RWPE2 (cell line): ENCODE data around the gene HNRNPR.

ENCODE experiments used
- ATAC-seq: fragments of 200-7000 bp; cut with Tn5 transposase; 3 replicates; pipeline ENCODE4 v1.9.1; 2021; ENCODE audit warnings: low read depth
- DNase-seq: peaks from one replicate; pipeline ENCODE4 v3.0.0-alpha.2; 2020; ENCODE audit warnings: low spot score
- H3K27ac ChIP-seq: fragments of 450-650 bp; 2 replicates; pipeline ENCODE4 v1.5.1; 2017; ENCODE audit warnings: mild to moderate bottlenecking; ENCODE audit not compliant: poor library complexity, severe bottlenecking
- H3K27me3 ChIP-seq: fragments of 250-450 bp; sonication (Bioruptor Pico); 2 replicates; pipeline ENCODE4 v1.5.1; 2021; ENCODE audit warnings: mild to moderate bottlenecking, moderate library complexity; ENCODE audit not compliant: insufficient read depth, poor library complexity, severe bottlenecking
- H3K36me3 ChIP-seq: fragments of 250-450 bp; sonication (Bioruptor Pico); 2 replicates; pipeline ENCODE4 v1.5.1; 2020; ENCODE audit warnings: low read depth, mild to moderate bottlenecking, moderate library complexity
- H3K4me1 ChIP-seq: fragments of 250-450 bp; sonication (Bioruptor Pico); 2 replicates; pipeline ENCODE4 v1.5.1; 2021; ENCODE audit warnings: mild to moderate bottlenecking, moderate library complexity; ENCODE audit not compliant: insufficient read depth, poor library complexity, severe bottlenecking
- H3K4me3 ChIP-seq: fragments of 250-450 bp; sonication (Bioruptor Pico); 2 replicates; pipeline ENCODE4 v1.5.1; 2021; ENCODE audit warnings: mild to moderate bottlenecking, moderate library complexity; ENCODE audit not compliant: severe bottlenecking
- H3K9me3 ChIP-seq: fragments of 250-450 bp; sonication (Bioruptor Pico); 2 replicates; pipeline ENCODE4 v1.5.1; 2021; ENCODE audit warnings: mild to moderate bottlenecking, moderate library complexity; ENCODE audit not compliant: severe bottlenecking
- CTCF ChIP-seq: fragments of 450-650 bp; IDR thresholded peaks from one replicate; pipeline ENCODE4 v1.5.1; 2017; ENCODE audit warnings: mild to moderate bottlenecking, moderate library complexity; ENCODE audit not compliant: poor library complexity, severe bottlenecking

HNRNPR gene

DNA sequence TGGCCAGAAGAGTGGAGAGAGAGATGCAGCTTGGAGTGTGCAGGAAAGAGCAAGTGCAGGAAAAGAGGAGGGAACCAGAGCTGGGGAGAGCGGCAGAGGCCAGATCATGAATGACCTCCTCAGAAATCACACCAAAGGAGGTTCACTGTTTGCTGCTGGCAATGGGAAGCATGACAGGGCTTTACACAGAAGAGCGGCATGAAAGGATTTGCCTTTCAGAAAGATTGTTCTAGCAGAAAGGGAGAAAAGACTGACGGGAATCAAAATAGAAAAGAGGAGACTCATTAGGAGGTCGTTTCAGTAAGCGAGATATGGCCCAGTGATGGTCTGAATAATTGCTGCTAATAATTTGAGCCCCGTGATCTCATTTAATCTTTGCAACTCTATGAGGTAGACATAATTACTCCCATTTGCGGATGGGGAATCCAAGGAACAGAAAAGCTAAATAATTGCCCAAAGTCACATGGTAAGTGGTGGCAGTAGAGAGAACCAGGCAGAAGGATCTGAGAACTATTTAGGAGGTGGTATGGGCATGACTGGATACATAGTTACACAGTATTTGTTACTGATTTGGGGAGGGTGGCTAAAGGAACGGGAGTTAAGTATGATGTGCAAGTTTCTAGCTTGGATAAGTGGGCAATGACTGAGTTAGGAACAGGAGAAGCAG, 12.5 kb upstream of the HNRNPR start:
- Histone ChIP-seq H3K27ac (no peak overlapping the region), H3K27me3 (no peaks in the 10 kb centered on the region), H3K36me3 (peaks cover 28% of the 10 kb centered on the region), H3K4me3 (no peak overlapping the region), H3K4me1 (no peaks in the 10 kb centered on the region), H3K9me3 (peaks cover 11% of the 10 kb centered on the region)
- ATAC-seq (no peak), DNase-seq (no peak)
- no peak for TF ChIP-seq CTCF

- DNase-seq, result no peak
- Histone ChIP-seq H3K27ac (no peak overlapping the region), H3K27me3 (no peaks in the 10 kb centered on the region)
Measured at GRCh38 chr1:23354245-23354644, 10.2 kb upstream of the HNRNPR start.

GRCh38 chr1:23352096-23352695, 8.1 kb upstream of the HNRNPR start:
- no peaks in the 10 kb centered on the region for H3K4me1 ChIP-seq
- ATAC-seq, result no peak
- H3K36me3 ChIP-seq, result no peaks in the 10 kb centered on the region
- H3K27me3 ChIP-seq, result no peaks in the 10 kb centered on the region
- DNase-seq, result no peak
- H3K27ac ChIP-seq, result no peak overlapping the region
- TF ChIP-seq CTCF, result no peak
- H3K4me3 ChIP-seq, result no peak overlapping the region
- H3K9me3 ChIP-seq, result no peaks in the 10 kb centered on the region

More at GRCh38 chr1:23354245-23354644, 10.2 kb upstream of the HNRNPR start:
- no peak for ATAC-seq
- Histone ChIP-seq H3K36me3 (peaks cover 5% of the 10 kb centered on the region; the same call in 1 of the 2 replicates), H3K4me1 (no peaks in the 10 kb centered on the region), H3K9me3 (no peaks in the 10 kb centered on the region), H3K4me3 (no peak overlapping the region)
- no peak for TF ChIP-seq CTCF

DNA sequence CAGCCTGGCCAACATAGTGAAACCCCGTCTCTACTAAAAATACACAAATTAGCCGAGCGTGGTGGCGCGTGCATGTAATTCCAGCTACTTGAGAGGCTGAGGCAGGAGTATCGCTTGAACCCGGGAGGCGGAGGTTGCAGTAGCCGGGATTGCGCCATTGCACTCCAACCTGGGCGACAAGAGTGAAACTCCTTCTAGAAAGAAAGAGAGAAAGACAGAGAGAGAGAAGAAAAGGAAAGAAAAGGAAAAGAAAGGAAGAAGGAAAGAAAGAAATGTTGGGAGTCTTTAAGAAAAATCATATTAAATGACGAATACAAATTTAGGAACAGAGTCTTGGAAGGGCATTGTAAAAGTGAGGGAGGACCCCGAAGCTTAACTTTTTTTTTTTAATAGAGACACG, 1.8 kb upstream of the HNRNPR start:
- H3K4me1 ChIP-seq, result peaks cover 7% of the 10 kb centered on the region
- TF ChIP-seq CTCF, result no peak
- no peaks in the 10 kb centered on the region for H3K9me3 ChIP-seq
- DNase-seq (no peak), ATAC-seq (no peak)
- H3K27ac ChIP-seq, result no peak overlapping the region
- no peaks in the 10 kb centered on the region for H3K27me3 ChIP-seq
- H3K4me3 ChIP-seq, result no peak overlapping the region
- H3K36me3 ChIP-seq, result peaks cover 19% of the 10 kb centered on the region

DNA sequence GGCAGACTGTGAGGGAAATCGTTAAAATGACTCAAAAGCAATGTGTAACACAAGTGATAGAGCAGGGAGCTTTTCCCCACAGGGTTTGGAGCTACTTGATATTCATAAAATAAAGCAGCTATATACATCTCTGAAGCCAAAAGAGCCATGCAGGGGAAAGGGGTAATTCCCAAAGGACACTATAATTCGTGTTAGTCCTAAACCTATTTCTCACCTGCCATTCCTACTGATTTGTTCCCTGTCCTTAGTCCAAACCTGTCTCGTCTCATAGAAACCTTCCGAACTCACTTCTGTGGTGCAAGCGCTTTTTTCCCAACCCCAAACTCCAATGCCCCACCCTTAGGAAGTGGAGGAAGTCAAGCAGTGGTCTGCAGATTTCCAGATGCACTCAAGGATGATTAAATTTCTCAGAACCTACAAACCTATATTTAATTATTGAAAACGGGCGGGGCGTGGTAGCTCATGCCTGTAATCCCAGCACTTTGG, 946 bp upstream of the HNRNPR start:
- Histone ChIP-seq H3K4me3 (peak overlapping the region; percentile 79), H3K36me3 (peaks cover 28% of the 10 kb centered on the region), H3K27ac (peak overlapping the region; percentile 95), H3K9me3 (no peaks in the 10 kb centered on the region), H3K27me3 (no peaks in the 10 kb centered on the region), H3K4me1 (peaks cover 16% of the 10 kb centered on the region)
- DNase-seq, result no peak
- no peak for ATAC-seq
- no peak for TF ChIP-seq CTCF
